ENCODE results near the gene KXD1.

DNA sequence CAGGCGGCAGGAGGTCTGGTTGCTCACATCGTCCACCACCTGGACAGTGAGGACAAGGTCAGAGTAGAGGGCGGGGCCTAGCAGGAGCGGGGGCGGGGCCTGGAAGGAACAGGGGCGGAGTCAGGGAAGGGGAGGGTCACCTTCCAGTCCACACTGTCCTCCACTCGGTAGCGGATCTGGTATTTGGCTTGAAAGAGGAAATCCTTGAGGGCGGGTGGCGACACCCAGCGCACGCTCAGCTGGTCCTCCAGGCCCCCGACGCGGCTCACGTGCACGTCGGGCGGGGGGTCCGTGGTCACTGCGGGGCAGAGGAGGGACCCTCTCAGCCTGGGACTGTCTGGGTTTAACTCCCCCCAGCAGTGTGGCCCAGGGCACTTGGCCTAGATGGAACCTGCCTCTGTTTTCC, 39.1 kb downstream of the KXD1 start:
- TF ChIP-seq, protein P1, sequence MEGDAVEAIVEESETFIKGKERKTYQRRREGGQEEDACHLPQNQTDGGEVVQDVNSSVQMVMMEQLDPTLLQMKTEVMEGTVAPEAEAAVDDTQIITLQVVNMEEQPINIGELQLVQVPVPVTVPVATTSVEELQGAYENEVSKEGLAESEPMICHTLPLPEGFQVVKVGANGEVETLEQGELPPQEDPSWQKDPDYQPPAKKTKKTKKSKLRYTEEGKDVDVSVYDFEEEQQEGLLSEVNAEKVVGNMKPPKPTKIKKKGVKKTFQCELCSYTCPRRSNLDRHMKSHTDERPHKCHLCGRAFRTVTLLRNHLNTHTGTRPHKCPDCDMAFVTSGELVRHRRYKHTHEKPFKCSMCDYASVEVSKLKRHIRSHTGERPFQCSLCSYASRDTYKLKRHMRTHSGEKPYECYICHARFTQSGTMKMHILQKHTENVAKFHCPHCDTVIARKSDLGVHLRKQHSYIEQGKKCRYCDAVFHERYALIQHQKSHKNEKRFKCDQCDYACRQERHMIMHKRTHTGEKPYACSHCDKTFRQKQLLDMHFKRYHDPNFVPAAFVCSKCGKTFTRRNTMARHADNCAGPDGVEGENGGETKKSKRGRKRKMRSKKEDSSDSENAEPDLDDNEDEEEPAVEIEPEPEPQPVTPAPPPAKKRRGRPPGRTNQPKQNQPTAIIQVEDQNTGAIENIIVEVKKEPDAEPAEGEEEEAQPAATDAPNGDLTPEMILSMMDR (IDR thresholded peaks at IDR 0.05), result no peak
- no peak for TF ChIP-seq POLR2A (IDR thresholded peaks at IDR 0.05)

Measured in Peyer's patch (tissue), 4 donors.